ENCODE results near the gene UQCR11.

The UQCR11 gene

DNA sequence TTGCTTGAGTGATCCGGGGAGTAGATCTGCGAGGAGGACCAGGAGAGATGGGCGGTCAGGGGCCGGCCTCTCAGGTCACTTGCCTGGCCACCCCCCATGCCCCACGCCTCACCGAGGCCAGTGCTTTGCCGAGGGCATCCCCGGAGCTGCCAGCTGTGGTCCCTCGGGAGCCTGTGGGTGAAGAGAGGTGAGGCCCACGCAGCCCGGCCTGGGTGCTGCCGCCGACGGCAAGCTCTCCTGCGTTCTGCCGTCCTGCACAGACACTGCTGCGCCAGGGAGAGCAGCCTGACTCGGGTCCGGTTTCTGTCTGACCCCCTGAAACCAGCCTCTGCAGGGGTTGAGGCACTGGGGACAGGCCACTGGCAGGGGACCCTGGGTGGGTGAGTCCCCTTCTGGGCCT lies 15.8 kb upstream of the UQCR11 start:
- no peak overlapping the region for H3K27ac ChIP-seq
- TF ChIP-seq ZFX (IDR thresholded peaks at IDR 0.05; ENCODE audit: borderline replicate concordance) = no peak
- no peak for TF ChIP-seq CTCF (IDR thresholded peaks at IDR 0.05)

DNA sequence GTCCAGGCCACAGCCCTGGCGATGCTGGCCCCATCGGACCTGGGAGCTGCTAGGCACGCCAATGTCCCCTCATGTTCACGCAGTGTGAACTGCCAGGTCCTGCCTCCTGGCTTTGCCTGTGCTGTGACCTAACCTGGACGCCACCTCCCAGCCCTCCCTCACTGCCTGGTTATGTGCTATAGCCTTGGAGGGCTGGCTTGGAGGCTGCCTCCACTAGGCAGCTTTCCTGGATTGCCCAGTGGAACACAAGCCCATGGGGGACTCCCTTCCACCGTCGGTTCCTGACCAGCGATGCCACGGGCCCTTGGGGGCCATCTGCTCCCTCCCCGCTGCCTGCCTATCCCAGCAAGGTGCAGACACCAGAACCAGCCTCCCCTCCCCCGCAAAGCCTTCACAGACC lies 15.2 kb upstream of the UQCR11 start:
- TF ChIP-seq ZFX (IDR thresholded peaks at IDR 0.05; ENCODE audit: borderline replicate concordance) (no peak), CTCF (IDR thresholded peaks at IDR 0.05) (no peak)
- H3K27ac ChIP-seq = no peak overlapping the region

GRCh38 chr19:1619703-1620102 lies 14.4 kb upstream of the UQCR11 start:
- TF ChIP-seq ZFX (IDR thresholded peaks at IDR 0.05; ENCODE audit: borderline replicate concordance) = no peak
- TF ChIP-seq CTCF (IDR thresholded peaks at IDR 0.05) = no peak

DNA sequence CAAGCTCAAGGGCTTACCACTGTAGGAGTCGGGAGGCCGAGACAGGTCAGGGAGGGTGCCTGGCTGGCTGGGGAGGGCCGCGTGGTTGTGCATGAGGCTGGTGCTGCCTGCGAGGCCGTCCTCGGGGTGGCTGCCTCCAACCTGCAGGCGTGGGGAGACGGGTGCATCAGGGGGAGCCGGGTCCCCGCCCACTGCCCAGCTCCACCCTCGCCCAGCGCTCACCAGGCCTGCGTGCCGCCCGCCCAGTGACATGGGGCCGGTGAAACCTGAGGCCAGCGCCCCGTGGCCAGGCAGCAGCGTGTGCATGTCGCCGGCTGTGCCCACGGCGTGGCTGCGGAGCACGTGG lies 13.8 kb upstream of the UQCR11 start:
- TF ChIP-seq CTCF (IDR thresholded peaks at IDR 0.05) = no peak
- no peak for TF ChIP-seq ZFX (IDR thresholded peaks at IDR 0.05; ENCODE audit: borderline replicate concordance)
- no peak overlapping the region for H3K27ac ChIP-seq

More at GRCh38 chr19:1619703-1620102, 14.4 kb upstream of the UQCR11 start:
- H3K27ac ChIP-seq = no peak overlapping the region

GRCh38 chr19:1618157-1619093 lies 13.2 kb upstream of the UQCR11 start:
- no peak overlapping the region for H3K27ac ChIP-seq
- TF ChIP-seq CTCF (IDR thresholded peaks at IDR 0.05) (peak; percentile 67), ZFX (IDR thresholded peaks at IDR 0.05; ENCODE audit: borderline replicate concordance) (no peak)

GRCh38 chr19:1616875-1617274 lies 11.6 kb upstream of the UQCR11 start:
- no peak overlapping the region for H3K27ac ChIP-seq
- TF ChIP-seq ZFX (IDR thresholded peaks at IDR 0.05; ENCODE audit: borderline replicate concordance) = no peak

- TF ChIP-seq ZFX (IDR thresholded peaks at IDR 0.05; ENCODE audit: borderline replicate concordance) (no peak), CTCF (IDR thresholded peaks at IDR 0.05) (no peak)
- no peak overlapping the region for H3K27ac ChIP-seq
Observed at GRCh38 chr19:1616396-1616795, 11.1 kb upstream of the UQCR11 start.

Measured in 22Rv1 (cell line).